HG03457 (cell line): ENCODE results near the gene ENTPD5.

Experiments used
- ATAC-seq: cut with Tn5 transposase; IDR thresholded peaks from one replicate; pipeline ENCODE4 v1.9.1; 2021; ENCODE audit warnings: moderate number of reproducible peaks; ENCODE audit not compliant: unreplicated experiment

The ENTPD5 gene, protein sequence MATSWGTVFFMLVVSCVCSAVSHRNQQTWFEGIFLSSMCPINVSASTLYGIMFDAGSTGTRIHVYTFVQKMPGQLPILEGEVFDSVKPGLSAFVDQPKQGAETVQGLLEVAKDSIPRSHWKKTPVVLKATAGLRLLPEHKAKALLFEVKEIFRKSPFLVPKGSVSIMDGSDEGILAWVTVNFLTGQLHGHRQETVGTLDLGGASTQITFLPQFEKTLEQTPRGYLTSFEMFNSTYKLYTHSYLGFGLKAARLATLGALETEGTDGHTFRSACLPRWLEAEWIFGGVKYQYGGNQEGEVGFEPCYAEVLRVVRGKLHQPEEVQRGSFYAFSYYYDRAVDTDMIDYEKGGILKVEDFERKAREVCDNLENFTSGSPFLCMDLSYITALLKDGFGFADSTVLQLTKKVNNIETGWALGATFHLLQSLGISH

DNA sequence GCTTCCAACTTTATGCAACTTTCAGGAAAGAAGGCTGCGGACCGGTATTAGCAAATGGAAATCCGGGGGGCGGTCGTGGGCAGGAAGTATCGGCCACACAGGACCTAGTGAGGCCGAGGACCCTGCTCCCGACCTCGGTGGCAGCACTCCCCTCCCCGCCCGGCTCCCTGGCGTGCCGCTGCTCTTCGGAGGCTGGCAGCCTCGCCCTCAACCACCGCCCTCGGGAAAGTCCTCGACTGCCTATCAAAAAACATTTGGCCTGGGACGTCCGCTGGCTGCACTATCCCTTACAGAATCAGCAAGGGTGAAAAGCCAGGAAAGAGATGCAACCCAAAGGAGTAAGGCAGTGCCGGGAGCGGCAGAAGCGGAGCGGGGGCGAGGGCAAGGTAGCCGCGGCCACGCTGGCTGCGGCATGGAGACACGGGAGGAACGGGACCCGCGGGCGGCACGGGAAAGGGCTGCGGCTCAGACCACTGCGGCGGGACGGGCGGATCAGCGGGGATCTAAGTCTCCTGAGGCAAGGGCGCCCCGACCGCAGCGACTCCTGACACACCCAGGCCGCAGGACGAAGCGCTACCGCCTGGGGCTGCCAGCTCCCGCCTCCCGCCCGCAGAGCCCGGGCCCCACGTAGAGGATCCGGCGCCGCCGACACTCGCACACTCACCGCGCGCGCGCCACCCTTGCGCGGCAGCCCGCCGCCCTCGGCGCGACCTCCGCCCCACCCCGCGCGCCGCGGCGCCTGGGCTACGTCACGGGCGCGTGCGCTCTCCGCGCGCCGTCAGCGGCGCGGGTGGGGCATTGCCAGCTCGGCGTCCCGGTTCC, at the start of gene ENTPD5, which contains the start of gene BBOF1:
Gene ENTPD5, minus strand, starts transcription at position 703 of the 822 bp plus-strand sequence. CDS start 31,186 bp downstream, outside the sequence.
Gene BBOF1, plus strand, starts transcription at position 764 of the 822 bp plus-strand sequence. CDS start 130 bp downstream, outside the sequence.
- ATAC-seq, result peak; percentile 68

DNA sequence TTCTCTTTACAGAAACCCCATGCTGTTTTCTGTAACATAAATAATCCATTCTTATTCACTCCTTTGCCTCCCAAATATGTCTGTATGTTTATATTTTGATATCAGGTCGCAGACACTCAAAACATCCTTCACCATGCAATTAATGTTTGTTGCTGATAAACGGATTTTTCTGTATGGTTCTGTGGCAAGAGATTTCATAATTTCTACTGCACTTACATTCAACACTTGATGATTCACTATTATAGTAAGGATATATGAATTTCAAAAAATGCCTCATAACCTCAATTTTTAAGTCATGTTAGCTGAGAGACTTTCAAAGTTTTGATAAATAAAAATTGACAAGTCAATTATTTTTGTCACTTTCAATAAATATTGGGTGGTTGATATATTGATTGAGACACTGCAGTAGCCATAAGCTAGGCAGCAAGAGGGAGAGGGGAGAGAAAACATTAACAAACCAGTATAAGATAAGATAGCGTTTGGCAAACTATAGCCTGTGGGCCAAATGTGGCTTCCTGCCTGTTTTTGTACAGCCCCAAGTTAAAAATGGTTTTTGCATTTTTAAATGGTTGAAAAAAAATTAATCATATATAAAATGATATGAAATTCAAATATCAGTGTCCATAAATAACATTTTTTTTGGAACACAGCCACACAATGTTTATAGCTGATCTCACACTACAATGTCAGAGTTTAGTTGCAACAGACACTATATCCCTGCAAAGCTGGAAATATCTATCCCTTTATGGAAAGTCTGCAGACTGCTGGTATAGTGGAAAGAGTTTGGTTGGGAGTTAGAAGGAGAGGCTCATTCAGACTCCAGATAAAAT, 46.9 kb upstream of the ENTPD5 start:
- no peak for ATAC-seq

DNA sequence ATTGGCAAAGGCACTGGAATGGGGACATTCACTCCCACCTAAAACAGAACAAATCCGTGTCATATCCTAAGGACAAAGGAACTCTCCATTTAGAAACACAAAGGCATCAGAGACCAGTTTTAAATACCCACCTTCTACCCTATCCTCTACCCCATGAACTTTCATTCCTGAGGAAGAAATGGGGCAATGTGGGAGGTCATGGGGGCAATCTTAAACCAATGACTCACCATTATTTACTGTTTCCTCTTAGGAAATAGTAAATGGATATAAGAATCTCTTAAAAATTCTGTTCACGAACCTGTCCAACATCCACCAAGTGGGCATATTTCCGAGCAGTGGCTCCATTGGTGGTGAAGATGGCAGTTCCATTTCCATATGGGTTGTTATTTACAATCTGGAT, 45.8 kb upstream of the ENTPD5 start:
- no peak for ATAC-seq

DNA sequence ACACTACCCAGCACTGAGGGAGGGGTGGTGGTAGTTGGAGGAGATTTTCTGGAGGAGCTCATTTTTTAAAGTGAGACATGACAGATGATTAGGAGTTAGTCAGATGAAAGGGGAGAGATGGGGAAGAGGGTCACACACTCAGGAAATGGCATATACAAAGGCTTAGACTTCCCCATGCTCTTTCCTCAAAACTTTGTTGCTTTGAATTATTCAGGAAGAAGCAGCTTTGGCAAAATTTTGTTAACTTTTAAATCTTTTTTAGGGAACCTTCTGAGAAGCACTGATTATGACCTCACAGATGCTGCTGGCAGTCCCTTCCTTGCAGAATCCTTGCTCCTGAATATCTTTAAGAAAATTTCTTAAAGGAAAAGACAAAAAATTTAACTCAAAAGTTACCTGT, 45.3 kb upstream of the ENTPD5 start:
- no peak for ATAC-seq

DNA sequence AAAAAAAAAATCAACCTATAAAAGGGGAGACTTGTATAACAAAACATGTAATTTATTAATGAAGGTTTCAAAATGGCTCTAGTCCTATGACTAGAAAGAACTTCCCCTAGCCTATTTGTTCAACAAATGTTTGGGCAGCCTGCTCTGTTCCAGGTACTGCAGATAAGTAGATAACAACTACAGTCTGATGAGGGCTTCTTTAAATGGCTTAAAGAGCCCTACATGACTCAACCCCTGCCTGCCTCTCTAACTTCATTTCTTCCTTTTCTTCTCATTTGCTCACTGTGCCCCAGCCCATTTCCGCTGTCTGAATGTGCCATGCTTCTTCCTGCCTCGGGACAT, 43.7 kb upstream of the ENTPD5 start:
- ATAC-seq, result no peak

DNA sequence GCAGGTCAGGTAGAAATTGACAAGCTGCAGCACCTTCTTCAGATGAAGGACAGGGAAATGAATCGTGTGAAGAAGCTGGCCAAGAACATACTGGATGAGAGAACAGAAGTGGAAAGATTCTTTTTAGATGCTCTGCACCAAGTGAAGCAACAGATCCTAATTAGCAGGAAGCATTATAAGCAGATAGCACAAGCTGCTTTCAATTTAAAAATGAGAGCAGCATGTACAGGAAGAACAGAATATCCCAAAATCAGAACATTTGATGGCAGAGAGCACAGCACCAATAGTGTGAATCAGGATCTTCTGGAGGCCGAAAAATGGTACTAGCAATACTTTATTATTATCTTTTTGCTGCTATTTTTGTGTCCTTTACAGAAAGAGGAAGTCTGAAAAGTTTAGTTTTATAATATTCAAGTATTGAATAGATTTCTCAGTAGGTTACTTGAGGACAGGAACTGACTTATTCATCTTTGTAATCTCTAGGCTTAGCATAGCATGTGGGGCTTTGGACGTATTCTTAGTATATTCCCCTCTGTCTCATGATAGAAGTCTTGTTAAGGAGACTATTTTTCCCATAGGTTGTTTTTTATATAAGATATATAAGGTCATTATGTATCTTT, 30.9 kb upstream of the ENTPD5 start:
- no peak for ATAC-seq

DNA sequence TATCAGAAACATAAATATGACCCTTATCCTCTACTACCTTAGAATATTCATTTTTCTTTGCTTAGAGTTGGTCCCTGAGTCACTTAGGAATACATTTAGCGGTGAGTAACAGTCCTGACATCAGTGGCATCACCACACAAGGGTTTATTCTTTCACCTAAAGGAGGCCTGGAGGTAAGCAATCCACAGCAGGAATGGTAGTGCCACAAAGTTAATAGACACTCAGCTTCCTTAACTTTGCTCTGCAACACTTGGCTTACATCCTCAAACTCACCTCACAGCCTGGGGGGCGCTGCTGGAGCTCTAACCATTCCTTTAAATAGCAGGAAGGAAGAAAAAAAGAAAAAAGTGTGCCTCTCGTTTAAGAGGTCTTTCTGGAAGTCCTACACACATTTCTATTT, 29.2 kb upstream of the ENTPD5 start:
- no peak for ATAC-seq

DNA sequence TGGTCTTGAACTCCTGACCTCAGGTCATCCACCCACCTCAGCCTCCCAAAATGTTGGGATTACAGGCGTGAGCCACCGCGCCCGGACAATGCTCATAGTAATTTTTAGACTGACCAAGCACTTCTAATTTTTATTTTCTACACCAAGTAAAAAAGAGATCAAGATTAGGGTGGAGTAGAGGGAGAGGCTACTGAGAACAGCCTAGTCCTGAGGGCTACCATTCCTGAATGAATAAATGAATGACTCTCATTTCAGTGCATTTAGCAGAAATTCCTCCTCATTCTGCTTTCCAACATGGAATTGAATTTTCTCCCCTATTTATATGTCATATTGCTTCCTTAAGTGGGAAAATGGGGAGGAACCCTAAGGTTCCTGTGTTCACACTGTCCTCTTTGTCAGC, 26.4 kb upstream of the ENTPD5 start:
- ATAC-seq, result no peak

DNA sequence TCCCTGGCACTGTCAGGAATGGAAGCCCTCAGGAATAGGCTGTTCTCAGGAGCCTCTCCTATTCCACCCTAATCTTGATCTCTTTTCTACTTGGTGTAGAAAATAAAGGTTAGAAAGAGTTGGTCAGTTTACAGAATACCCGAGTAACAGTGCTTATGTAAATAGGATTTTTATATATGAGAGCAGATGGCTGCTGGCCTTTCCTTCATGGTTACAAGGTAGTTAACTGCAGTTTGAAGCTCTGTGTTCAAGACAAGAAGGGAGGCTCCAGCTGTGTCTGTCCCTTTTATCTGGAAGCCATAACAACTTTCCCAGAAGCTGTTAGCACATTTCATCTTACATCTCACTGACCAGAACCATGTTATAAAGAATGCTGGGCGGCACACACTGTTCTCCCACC, 23.2 kb upstream of the ENTPD5 start:
- no peak for ATAC-seq

DNA sequence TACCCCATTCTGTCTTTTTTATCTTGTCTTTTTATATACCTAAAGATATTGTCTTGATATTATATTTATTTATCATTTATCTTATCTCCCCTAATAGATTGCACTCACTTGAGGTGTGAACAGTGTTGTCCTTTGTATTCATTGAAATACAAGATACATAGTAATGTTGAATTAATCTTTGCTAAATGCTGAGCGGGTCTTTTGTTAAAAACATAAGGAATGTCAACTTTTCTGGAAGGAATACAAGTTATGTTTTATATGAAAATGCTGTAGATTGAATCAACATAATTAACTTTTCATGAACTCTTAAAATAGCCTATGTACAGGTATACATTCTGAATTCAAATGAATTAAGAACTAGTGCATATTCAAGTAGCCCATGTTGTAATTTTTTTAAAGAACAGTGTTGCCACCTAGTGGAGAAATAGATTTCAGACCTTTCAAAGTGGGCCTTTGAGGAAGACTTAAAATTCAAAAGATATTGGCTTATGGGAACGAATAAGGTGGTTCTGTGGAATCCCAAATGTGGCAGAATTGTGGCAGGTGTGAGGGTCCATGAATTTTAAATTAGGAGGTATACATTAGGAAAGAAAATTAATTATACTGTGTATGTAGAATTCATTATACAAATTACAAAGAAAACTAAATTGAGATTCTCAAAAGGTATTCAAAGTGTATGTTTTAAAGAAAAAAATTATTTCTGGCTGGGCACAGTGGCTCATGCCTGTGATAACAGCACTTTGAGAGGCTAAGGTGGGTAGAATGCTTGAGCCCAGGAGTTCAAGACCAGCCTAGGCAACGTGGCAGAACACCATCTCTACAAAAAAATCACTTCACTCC, 19.2 kb upstream of the ENTPD5 start:
- ATAC-seq, result no peak

DNA sequence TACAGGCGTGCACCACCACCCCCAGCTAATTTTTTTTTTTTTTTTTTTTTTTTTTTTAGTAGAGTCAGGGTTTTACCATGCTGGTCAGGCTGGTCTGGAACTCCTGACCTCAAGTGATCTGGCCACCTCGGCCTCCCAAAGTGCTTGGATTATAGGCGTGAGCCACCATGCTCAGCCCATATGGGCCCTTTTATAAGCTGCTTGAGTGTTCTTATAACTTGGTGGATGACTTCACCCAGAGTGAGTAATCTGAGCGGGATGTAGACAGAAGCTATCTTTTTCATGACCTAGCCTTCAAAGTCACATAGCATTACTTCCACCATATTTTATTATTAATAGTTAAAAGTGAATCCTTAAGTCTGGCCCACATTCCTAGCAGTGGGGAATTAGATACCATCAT, 16.5 kb upstream of the ENTPD5 start:
- no peak for ATAC-seq

DNA sequence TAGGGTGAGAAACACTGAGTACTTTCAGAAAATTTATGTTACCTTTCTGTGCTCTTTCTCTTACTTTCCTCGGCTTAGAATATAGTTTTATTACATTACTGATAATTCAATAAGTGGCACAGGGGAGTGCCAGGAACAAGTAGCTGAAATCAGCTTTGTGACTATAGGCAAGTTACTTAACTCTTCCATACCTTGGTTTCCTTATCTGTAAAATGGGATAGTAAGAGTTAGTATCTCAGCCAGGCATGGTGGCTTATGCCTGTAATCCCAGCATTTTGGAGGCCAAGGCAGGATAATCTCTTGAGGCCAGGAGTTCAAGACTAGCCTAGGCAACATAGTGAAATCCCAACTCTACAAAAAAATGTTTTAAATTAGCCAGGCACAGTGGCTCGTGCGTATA, 15.5 kb upstream of the ENTPD5 start:
- ATAC-seq, result no peak

DNA sequence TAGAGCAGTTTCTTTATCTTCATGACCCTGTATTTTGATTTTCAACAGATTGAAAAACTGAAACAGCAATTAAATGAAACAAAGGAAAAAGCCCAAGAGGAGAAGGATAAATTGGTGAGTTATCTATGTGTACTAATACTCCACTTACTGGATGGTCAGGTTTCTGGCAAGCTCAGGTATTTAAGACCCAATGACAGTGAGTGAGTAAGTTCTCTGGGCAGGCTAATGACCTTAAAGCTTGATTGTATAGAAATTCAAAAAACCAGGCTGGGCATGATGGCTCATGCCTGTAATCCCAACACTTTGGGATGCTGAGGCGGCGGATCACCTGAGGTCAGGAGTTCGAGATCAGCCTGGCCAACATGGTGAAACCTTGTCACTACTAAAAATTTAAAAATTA, 10.0 kb upstream of the ENTPD5 start:
- no peak for ATAC-seq

DNA sequence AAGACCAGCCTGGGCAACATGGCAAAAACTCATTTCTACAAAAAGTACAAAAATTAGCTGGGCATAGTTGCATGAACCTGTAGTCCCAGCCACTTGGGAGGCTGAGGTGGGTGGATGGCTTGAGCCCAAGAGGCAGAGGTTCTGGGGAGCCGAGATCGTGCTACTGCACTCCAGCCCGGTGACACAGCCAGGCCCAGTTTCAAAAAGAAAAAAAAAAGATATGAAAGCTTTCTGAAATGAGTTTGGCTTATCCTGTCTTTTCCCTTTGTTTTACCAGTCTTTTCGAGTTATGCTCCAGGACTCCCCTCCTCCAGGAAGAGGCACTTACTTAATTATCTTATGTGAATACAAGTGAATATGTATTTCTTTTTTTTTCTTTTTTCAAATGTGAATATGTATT, 3.3 kb upstream of the ENTPD5 start:
- ATAC-seq, result no peak

DNA sequence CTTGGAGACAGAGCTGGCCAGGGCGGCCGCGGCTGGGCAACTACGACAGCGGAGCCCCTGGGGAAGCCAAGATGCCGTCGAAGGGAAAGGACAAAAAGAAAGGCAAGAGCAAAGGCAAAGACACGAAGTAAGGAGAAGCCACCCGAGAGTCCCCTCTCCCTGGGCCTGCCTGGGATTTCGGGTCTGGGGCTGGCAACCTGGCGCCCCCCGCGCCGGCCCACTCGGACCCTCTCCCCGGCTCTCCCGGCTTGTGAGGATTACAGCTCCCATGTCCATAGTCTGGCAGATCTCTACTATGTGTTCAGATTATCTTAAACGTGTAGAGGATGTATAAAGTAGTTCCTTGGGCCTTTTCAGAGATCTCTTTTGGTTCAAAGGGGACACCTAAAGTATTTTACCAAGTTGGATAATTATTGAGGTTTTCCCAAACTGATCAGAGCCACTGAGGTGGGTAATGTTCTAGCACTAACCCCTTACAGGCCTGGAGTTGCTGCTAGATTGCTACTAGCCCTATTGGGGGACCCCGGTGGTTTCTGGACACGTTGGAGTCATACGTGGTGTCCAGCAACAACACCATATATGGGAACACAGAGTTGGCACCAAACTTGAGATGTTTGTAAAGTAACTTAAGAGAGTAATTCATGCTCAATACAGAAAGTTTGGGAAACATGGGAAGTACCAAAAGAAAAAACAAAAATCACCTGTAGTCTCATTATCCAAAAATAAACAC, 485 bp upstream of the ENTPD5 start:
- ATAC-seq, result no peak

DNA sequence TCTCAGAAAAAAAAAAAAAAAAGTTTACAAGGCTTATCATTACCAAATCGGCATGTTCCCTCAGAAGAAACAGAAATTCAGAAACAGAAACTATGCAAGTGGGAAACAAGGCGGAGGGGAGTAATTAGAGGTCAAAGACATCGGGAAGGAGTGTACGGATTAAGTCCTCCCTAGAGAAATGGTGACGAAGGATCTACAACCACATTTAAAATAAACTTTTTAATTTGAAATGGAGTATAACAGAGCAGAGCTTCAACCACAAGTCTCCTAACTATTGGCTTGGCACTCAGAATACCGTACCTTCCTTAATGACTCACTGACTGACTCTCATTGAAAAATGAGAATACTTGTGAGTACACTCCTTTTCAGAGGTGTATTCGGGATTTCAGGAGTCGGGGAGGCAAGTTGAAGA, 908 bp downstream of the ENTPD5 start:
- ATAC-seq, result no peak

DNA sequence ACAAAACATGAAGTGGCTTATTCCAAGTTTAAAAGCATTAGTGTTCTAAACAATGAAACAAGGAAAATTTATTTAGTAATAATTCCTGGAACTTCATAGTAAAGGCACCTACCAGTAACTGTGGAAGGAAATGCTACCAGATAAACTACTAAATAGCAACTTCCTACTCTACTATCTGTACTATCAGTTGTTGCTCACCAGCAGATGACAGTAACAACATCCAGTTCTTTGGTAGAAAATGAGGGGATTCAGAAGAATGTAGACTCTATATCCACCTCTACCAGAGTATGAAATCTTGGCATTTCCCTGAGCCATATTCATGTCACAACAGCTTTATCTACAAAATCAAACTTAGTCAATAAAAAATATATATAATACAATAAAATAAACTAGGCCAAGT, 3.1 kb downstream of the ENTPD5 start:
- ATAC-seq, result no peak

DNA sequence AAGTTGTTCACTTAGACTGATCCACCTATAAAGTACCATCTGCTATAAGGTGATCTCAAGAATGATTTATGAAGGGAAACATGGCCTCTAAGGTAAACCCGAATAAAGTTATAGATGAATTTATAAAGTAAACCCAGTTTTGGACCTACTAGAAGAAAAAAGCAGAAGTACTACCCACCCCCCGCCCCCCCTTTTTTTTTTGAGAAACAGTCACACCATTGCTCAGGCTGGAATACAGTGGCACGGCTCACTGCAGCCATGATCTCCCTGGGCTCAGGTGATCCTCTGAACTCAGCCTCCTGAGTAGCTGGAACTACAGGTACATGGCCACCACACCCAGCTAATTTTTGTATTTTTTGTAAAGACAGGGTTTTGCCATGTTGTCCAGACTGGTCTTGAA, 3.9 kb downstream of the ENTPD5 start:
- no peak for ATAC-seq

DNA sequence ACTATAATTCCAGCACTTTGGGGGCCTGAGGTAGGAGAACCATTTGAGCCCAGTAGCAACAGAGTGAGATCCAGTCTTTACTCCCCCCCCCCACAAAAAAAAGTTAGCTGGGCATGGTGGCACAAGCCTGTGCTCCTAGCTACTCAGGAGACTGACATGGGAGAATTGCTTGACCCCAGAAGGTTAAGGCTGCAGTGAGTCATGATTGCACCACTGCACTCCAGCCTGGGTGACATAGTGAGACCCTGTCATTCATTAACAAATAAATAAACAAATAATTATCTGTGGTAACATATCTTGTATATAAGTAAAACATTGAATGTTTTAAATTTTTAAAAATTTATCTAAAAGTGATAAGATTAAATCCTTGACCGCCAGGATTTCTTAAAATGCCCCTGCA, 4.8 kb downstream of the ENTPD5 start:
- no peak for ATAC-seq
